Measurements from ENCODE around the gene PPT2.

PPT2 gene, protein sequence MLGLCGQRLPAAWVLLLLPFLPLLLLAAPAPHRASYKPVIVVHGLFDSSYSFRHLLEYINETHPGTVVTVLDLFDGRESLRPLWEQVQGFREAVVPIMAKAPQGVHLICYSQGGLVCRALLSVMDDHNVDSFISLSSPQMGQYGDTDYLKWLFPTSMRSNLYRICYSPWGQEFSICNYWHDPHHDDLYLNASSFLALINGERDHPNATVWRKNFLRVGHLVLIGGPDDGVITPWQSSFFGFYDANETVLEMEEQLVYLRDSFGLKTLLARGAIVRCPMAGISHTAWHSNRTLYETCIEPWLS

DNA sequence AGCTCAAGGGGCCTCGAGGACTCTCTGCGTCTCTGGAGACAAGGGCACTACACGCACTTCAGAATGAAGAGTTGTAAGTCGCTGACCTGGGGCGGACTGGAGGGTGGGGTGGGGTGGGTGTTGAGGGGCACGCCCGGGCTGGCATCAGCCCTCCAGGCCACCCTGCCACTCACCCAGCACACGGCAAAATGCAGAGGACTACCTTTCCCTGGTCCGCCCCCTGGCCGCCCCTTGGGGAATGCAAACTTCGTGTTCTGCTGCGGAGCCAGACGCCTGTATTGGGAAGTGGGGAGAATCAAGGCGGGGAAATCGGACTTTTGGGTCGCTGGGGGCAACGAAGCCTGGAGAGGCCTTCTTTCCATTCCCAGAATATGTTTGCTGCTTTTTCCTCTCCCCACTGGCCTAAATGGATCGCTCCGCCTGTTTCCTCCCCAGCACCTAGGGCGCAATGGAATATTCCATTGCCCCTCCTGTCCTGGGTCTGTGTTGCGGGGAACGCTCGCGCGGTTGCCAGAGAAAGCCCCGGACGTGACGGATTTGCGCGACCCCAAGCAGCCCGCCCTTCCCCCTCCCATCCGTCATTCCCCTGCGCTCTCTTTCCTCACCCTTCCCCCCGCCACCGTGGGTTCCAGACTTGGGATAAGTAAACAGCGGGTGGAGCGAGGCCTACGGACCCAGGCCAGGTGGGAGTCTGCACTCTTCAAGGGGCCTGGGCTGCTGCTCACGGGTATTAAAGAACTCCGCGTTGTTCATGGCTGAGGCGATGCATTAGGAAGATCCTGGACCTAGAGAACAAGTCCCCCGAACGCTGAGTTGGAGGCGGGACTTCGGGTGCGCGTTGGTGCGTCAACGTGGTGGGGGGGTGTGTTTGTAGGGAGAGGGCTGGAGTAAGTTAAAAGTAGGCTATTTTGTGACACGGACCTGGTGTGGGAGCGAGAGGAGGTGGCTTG is at the start of gene PPT2:
Gene PPT2 (plus strand): TSS at position 578 of the 950 bp plus-strand sequence. CDS start 454 bp downstream, outside the sequence.
- H3K4me1 Mint-ChIP-seq = peaks cover 51% of the 10 kb centered on the region
- peak; percentile 85 for DNase-seq
- peak within 1 kb of the TSS; percentile 83 for H3K4me3 Mint-ChIP-seq
- H3K9me3 Mint-ChIP-seq = no peaks in the 10 kb centered on the region
- CTCF ChIA-PET = interaction anchor here (0.8 to 1.3 kb wide), 4 partner anchors 9 to 42 kb away, joined by 3 to 9 read pairs (median 4); no protein-coding TSS in a partner anchor
- H3K36me3 Mint-ChIP-seq = peaks cover 13% of the 10 kb centered on the region
- H3K27ac Mint-ChIP-seq = peak within 1 kb of the TSS; percentile 79
- H3K27me3 Mint-ChIP-seq = peaks cover 50% of the 10 kb centered on the region

DNA sequence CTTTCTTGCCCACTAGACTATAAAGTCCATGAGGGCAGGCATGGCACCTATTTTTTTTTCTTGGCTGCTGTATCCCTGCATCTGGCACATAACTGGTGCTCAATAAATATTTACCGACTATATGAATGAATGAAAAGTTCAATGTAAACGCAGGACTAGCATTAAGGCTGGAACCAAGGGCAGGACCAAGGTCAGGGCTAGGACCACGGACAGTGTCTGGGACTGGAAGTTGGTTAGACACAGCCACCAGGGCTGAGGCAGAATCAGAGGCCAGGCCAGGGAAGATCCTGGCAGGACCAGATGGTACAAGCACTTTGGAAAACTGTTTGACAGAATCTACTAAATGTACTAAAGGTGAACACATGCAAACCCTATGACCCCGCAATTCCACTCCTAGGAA is 48.5 kb upstream of the PPT2 start:
- CTCF ChIA-PET = no interaction called here
- no peaks in the 10 kb centered on the region for H3K36me3 Mint-ChIP-seq
- no peaks in the 10 kb centered on the region for H3K4me1 Mint-ChIP-seq
- peaks cover 50% of the 10 kb centered on the region for H3K27me3 Mint-ChIP-seq
- no peak overlapping the region for H3K4me3 Mint-ChIP-seq
- no peak for DNase-seq
- H3K9me3 Mint-ChIP-seq = no peaks in the 10 kb centered on the region
- no peak overlapping the region for H3K27ac Mint-ChIP-seq

DNA sequence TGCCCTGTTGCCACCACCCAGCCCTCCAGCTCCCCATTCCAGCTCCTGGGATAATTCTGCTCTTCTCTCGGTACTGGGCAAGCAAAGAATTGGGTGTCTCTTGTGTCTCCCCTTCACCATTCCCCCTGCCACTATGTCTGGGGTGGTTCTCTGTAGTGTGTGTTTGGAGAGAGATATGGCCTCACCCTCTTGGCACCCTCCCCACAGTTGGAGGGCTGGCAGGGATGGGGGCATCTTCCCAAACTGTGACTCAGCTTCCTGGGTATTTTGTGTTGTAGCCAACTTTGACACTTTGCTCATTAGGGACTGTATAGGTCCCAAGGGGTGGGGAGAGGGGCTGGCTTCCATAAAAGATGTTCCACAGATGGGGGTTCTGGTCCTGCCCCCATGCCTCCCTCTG is 46.5 kb upstream of the PPT2 start:
- H3K36me3 Mint-ChIP-seq = no peaks in the 10 kb centered on the region
- no peaks in the 10 kb centered on the region for H3K4me1 Mint-ChIP-seq
- H3K27me3 Mint-ChIP-seq = peaks cover 47% of the 10 kb centered on the region
- CTCF ChIA-PET = interaction anchor here (0.6 kb wide), 1 partner anchor 11 kb away, joined by 3 read pairs; no protein-coding TSS in a partner anchor
- no peak for DNase-seq
- no peak overlapping the region for H3K4me3 Mint-ChIP-seq
- no peaks in the 10 kb centered on the region for H3K9me3 Mint-ChIP-seq
- no peak overlapping the region for H3K27ac Mint-ChIP-seq

DNA sequence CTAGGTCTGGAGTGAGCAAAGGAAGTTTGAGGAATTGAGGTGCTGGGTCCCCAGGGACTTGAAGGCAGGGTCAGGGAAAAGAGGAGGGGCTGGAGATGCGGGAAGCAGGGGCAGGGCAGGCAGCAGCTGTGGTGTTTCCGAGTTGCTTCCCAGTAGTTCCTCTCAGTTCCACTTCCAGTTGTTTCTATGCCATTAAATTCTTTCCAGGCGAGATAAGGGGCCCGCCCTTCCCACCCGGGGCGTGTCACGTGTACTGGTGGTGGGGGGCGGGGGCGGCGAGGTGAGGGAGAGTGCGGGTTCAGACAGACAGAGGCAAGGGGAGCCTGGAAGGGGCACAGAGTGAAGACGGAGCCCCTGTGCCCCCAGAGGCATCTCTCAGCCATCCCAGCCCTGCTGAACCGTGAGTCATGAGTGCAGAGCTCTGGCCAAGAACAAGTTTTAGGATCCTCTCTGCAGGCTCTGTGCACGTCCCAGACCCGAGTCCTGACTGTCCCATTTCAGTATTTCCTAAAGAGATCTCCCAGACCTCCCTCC is 45.8 kb upstream of the PPT2 start:
- Mint-ChIP-seq H3K36me3 (no peaks in the 10 kb centered on the region), H3K9me3 (no peaks in the 10 kb centered on the region), H3K4me3 (no peak overlapping the region), H3K27ac (no peak overlapping the region), H3K4me1 (no peaks in the 10 kb centered on the region), H3K27me3 (peaks cover 47% of the 10 kb centered on the region)
- CTCF ChIA-PET = no interaction called here
- no peak for DNase-seq

DNA sequence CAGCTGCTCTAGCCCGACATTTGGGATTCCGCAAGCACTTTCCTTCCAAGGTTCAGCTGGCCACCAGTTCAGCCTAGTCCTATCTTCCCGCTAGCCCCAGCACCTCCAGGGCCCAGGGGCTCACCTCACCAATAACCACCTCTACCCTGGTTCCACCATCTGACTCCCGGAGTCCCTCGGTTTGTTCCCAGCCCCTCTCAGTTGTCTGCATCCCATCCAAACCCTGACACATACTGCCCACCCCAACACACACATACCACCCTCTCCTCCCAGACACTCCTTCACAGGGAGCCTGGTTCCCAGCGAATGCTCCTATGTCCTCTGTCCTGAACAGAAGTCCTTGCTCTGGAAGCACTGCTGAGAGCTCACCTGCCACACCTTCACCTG is 45.2 kb upstream of the PPT2 start:
- Mint-ChIP-seq H3K4me3 (no peak overlapping the region), H3K9me3 (no peaks in the 10 kb centered on the region), H3K4me1 (no peaks in the 10 kb centered on the region), H3K36me3 (peaks cover 4% of the 10 kb centered on the region), H3K27ac (no peak overlapping the region), H3K27me3 (peaks cover 47% of the 10 kb centered on the region)
- no peak for DNase-seq
- CTCF ChIA-PET = no interaction called here

DNA sequence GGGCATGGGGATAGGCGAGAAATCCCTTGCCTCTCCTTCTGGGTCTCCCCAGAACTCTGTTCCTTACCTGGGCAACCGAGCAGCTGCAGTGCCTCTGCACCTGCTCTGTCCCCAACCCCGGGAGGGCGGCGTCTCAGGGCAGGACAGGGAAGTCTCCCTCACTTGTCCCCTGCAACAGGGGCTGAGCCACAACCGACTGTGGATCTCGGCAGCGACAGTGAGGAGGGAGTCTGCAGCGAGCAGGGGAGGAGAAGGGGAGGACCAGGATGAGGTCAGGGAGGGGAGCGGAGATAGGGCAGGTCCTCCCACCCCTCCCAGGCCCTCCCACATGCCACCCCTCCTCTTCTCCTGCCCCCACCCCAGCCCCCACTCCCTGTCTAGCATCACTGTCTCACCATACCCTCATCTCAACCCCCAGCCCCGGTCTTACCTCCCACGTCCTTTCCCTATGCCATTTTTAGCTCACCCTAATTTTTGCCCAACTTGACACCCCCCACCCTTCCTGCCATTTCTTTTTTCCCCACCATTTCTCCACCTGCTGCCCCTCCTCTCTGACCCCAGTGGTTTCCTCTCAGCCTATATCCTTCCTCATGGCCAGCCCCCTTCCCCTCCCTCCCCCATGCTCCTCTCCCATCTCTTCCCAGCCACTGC is 44.7 kb upstream of the PPT2 start, which contains the start of gene TNXB:
Gene TNXB (minus strand): TSS at position 225 of the 651 bp plus-strand sequence. CDS start 11,140 bp downstream, outside the sequence.
- CTCF ChIA-PET = interaction anchor here (0.9 kb wide), 1 partner anchor 10 kb away, joined by 3 read pairs; no protein-coding TSS in a partner anchor
- Mint-ChIP-seq H3K9me3 (no peaks in the 10 kb centered on the region), H3K4me3 (no peak within 1 kb of the TSS), H3K27me3 (peaks cover 45% of the 10 kb centered on the region), H3K4me1 (no peaks in the 10 kb centered on the region), H3K27ac (no peak within 1 kb of the TSS), H3K36me3 (peaks cover 4% of the 10 kb centered on the region)
- no peak for DNase-seq

DNA sequence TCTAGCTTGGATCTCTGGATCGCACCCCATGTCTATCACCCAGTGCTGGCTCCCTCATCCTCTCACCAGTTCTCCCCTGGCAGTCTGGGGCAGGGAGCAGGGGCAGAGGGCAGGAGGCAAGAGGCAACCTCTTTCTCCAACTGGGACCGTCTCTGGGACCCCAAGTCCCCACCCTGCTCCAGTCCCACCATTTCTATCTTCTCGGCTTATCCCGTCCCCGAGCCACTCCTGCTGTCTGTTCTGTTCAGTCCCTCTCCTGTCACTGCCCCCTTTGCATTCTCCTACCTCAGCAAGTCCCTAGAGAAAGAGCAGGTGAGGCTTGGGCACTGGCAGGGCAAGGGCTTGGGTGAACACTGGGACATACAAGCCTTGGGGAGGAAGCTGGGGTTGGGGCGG is 44.2 kb upstream of the PPT2 start:
- Mint-ChIP-seq H3K4me1 (no peaks in the 10 kb centered on the region), H3K36me3 (peaks cover 6% of the 10 kb centered on the region), H3K27me3 (peaks cover 41% of the 10 kb centered on the region), H3K9me3 (no peaks in the 10 kb centered on the region), H3K4me3 (no peak overlapping the region), H3K27ac (no peak overlapping the region)
- CTCF ChIA-PET = interaction anchor here (0.9 kb wide), 1 partner anchor 9 kb away, joined by 3 read pairs; no protein-coding TSS in a partner anchor
- no peak for DNase-seq

DNA sequence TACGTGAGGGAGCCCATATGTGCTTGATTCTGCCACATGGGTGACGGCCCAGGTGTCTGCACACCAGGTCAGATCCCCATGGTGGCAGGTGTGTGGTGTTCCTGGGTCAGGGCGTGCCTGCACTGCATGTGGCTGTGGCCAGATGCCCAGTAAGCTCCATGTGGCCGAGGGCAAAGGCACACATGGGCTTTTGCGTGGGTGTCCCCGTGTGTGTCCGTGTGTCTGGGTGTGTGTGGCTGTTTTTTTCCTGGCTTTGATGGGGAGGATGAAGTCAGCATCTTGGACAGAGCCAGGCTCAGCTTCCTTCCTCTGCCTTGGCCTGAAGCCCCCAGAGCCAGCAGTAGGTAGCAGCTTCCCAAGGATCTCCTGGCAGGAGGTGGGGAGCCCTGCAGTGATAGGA is 43.3 kb upstream of the PPT2 start:
- Mint-ChIP-seq H3K36me3 (peaks cover 11% of the 10 kb centered on the region), H3K4me3 (no peak overlapping the region), H3K27ac (no peak overlapping the region), H3K27me3 (peaks cover 41% of the 10 kb centered on the region), H3K4me1 (no peaks in the 10 kb centered on the region), H3K9me3 (no peaks in the 10 kb centered on the region)
- no peak for DNase-seq
- CTCF ChIA-PET = interaction anchor here (1.1 kb wide), 1 partner anchor 8 kb away, joined by 3 read pairs; no protein-coding TSS in a partner anchor

DNA sequence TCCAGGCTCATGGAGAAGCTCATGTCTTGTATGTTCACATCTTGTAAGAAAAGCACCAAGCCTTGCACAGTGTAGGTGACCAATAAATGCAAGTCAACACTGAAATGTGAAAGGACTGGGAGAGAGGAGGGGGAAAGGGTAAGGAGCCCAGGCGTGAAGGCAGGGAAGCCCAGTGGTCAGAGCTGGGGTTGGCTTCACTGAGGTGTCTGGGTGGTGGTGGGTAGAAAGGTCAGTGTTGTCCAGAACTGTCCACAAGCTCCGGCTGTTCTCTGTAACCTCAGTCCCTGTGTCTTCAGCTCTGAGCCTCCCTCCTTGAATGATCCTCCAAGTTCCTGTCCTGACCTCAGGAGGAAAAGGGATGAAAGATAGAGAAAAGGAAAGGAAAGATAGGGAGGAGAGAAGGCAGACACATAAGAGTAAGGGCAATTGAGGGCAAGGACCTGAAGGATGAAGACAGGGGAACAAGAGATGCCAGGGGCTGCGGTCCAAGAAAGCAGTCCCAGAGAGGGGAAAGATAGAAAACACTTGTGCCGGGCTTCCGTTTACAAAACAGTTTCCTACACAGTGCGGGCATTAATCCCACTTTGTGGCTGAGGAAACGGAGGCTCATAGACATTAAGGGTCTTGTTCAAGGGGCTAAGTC is 42.4 kb upstream of the PPT2 start:
- CTCF ChIA-PET = interaction anchor here (0.7 to 1.1 kb wide), 2 partner anchors 7 to 34 kb away, joined by 3 read pairs; no protein-coding TSS in a partner anchor
- DNase-seq = no peak
- Mint-ChIP-seq H3K27me3 (peaks cover 35% of the 10 kb centered on the region), H3K9me3 (no peaks in the 10 kb centered on the region), H3K27ac (no peak overlapping the region), H3K4me1 (no peaks in the 10 kb centered on the region), H3K36me3 (peaks cover 17% of the 10 kb centered on the region), H3K4me3 (no peak overlapping the region)

DNA sequence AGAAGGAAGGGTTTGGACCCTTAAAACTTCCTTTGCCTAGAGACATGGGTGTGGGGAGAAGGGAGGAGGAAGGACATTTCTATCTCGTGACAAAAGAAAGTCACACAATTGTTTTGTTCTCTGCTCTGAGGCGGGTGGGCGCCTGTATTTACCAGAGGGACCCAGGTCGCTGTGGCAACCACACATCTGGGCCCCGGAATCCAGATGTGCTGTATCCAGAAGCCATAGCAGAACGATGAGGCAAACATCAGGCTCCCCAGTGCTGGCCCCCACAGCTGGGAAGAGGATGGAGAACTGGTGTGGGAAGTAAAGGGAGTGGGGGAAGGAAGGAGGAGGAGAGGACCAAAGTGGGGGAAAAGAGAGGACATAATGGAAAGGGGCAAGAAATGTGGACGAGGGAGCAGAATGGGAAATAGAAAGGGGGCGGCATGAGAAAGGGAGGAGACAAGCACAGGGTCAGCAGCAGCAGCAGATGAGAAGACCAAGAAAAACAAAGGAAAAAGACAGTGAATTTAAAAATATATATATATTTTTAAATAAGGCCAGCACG is 41.4 kb upstream of the PPT2 start:
- H3K36me3 Mint-ChIP-seq = peaks cover 21% of the 10 kb centered on the region
- H3K27ac Mint-ChIP-seq = no peak overlapping the region
- no peaks in the 10 kb centered on the region for H3K9me3 Mint-ChIP-seq
- DNase-seq = no peak
- peaks cover 28% of the 10 kb centered on the region for H3K27me3 Mint-ChIP-seq
- CTCF ChIA-PET = no interaction called here
- no peak overlapping the region for H3K4me3 Mint-ChIP-seq
- H3K4me1 Mint-ChIP-seq = no peaks in the 10 kb centered on the region

DNA sequence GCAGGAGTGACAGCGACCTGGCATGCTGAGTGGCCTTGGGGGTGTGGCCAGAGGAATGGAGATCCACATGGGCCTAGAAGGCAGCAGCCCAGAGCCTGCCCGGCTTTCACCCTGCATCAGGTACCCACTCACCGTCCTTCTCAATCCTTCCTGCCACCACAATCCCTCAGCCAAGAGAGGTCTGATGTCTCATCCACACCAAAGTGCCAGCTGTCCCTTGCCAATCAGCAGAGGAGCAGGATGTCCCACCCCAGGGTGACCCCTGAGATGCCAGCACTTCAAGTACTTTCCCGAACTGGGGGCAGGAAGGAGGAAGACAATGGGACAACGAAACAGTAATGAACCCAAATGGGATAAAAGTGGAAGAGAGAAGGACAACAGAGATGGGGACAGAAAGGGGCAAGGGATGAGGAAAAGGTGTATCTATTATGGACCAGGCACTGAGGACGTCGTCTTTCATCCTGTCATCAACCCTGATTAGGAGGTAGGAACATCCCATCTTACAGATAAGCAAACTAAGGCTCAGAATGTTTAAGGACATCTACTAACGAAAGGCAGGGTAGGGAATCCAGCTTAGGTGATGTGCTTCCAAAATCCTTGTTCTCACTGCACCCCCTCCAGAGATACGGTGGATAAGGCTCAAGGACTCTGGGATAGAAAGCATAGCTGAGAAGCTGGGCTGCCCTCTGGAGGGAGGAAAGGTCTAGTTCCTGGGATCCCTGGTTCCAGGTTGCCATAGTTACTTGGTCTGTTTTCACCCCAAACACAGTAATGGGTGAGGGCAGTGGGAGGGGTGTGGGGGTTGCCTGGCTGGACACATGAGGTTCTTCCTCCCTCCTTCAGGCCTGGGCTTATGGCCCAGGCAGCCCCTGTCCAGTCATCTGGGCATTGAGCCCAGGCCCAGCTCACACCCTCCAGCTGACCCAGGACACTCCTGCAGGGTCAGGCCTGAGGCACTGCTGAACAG is 40.3 kb upstream of the PPT2 start:
- H3K4me3 Mint-ChIP-seq = no peak overlapping the region
- CTCF ChIA-PET = interaction anchor here (1.9 kb wide), 1 partner anchor 11 kb away, joined by 5 read pairs; no protein-coding TSS in a partner anchor
- no peak for DNase-seq
- H3K4me1 Mint-ChIP-seq = no peaks in the 10 kb centered on the region
- H3K9me3 Mint-ChIP-seq = no peaks in the 10 kb centered on the region
- no peak overlapping the region for H3K27ac Mint-ChIP-seq
- H3K27me3 Mint-ChIP-seq = peaks cover 16% of the 10 kb centered on the region
- H3K36me3 Mint-ChIP-seq = peaks cover 29% of the 10 kb centered on the region

DNA sequence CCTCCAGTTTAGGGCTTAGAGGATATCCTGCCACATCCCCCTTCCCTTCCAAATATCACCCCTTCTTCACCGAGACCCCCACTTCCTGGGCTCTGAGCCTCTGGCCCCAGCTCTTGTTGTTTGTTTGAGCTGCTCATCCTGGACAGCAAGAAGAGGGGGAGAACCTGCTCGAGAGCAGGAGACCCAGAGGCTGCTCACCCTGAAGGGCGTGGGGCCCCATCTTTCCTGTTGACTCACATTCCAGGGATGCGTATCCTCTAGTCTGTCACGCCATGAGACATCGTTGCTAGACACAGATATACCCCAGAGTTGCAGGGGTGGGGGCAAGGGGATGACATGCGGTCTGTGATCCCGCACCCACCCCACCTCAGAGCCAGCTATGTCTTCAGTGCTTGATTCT is 39.1 kb upstream of the PPT2 start:
- Mint-ChIP-seq H3K36me3 (peaks cover 39% of the 10 kb centered on the region), H3K4me3 (no peak overlapping the region), H3K27ac (no peak overlapping the region), H3K27me3 (peaks cover 5% of the 10 kb centered on the region), H3K4me1 (peaks cover 8% of the 10 kb centered on the region), H3K9me3 (no peaks in the 10 kb centered on the region)
- CTCF ChIA-PET = interaction anchor here (1.9 kb wide), 1 partner anchor 10 kb away, joined by 5 read pairs; no protein-coding TSS in a partner anchor
- no peak for DNase-seq

Data from activated naive CD4-positive, alpha-beta T cell treated with anti-CD3 and anti-CD28 coated beads, Interleukin-2, amount 10 ng/mL, durations not matched to agents 7 days and 5 days (primary cell).